Bronchial epithelial cell (primary cell): Measurements from ENCODE around the gene CDK5R1. TPM values are rescaled to one million over a fixed set of nuclear protein-coding genes. Genes with fewer than 3 reads are reported as not detected.

Experiments
- DNase-seq: peaks from one replicate; pipeline ENCODE4 v3.0.0-alpha.2; 2010; ENCODE audit warnings: low read depth
- FAIRE-seq: peaks from 2 replicates; lab custom pipeline; 2011; peaks lifted over from hg19 to GRCh38; lab: Jason Lieb, UNC
- H3K27me3 ChIP-seq: 2 replicates; pipeline ENCODE4 v1.5.1; 2011; ENCODE audit warnings: low read length; ENCODE audit not compliant: control insufficient read depth, insufficient read depth
- H3K36me3 ChIP-seq: 2 replicates; pipeline ENCODE4 v1.5.1; 2011; ENCODE audit warnings: low read length; ENCODE audit not compliant: control insufficient read depth, insufficient read depth
- H3K4me3 ChIP-seq: 2 replicates; pipeline ENCODE4 v1.5.1; 2011; ENCODE audit warnings: mild to moderate bottlenecking, low read depth, low read length, control low read depth
- CTCF ChIP-seq: IDR thresholded peaks from 2 replicates; pipeline ENCODE4 v1.5.1; 2011; ENCODE audit warnings: mild to moderate bottlenecking, moderate library complexity, low read length, control low read depth, inconsistent platforms; ENCODE audit not compliant: insufficient read depth, severe bottlenecking
- total RNA-seq: library from RNA; depleted of rRNA; stranded (reverse); fragments of >200 nt; gene quantifications from 2 replicates; pipeline ENCODE4 v1.2.1, GENCODE V29; 2014

The CDK5R1 gene
- total RNA-seq, 1 donor from 2014 or later, result 2.9 TPM

- no peak for FAIRE-seq
- H3K36me3 ChIP-seq, result peaks cover 2% of the 10 kb centered on the region
- no peak for TF ChIP-seq CTCF
- no peaks in the 10 kb centered on the region for H3K27me3 ChIP-seq
- DNase-seq, result no peak
- no peak overlapping the region for H3K4me3 ChIP-seq
Measured at GRCh38 chr17:32533296-32533695, 46.5 kb downstream of the CDK5R1 start.

- H3K36me3 ChIP-seq, result no peaks in the 10 kb centered on the region
- no peak for TF ChIP-seq CTCF
- H3K4me3 ChIP-seq, result no peak overlapping the region
- no peak for DNase-seq
- H3K27me3 ChIP-seq, result no peaks in the 10 kb centered on the region
- no peak for FAIRE-seq
Measured at GRCh38 chr17:32536736-32537643, 50.2 kb downstream of the CDK5R1 start.

Other genes starting within 250 kb of the CDK5R1 start
- gene RHBDL3, start 221.2 kb upstream of the CDK5R1 start, total RNA-seq, result not detected in 2 replicates
- 16.8 and 28.0 TPM in 2 replicates for gene C17orf75, start 144.8 kb upstream of the CDK5R1 start, total RNA-seq
- gene ZNF207, start 136.8 kb upstream of the CDK5R1 start, total RNA-seq, result 58.7 and 64.1 TPM in 2 replicates
- gene PSMD11, start 42.5 kb upstream of the CDK5R1 start, total RNA-seq, result 74.2 and 98.2 TPM in 2 replicates